ENCODE results near the gene PCDHA5. TPM values are rescaled to one million over a fixed set of nuclear protein-coding genes. Genes with fewer than 3 reads are reported as not detected.

PCDHA5 gene
- total RNA-seq, 1 experiment from 2014 or later, result 0.33 TPM

- H3K79me1 ChIP-seq (ENCODE audit: insufficient read depth, low read depth, low read length, poor library complexity, severe bottlenecking), result no peaks in the 10 kb centered on the region
- Mint-ChIP-seq H3K4me1 (peaks cover 8 to 10% of the 10 kb centered on the region in 2 experiments; a peak in 2 of 4 replicates), H3K4me3 (peak overlapping the region in 1 of 2 experiments; percentile 87; a peak in 1 of 5 replicates), H3K27me3 (ENCODE audit: low read depth) (no peaks in the 10 kb centered on the region), H3K27ac (no peak overlapping the region), H3K36me3 (ENCODE audit: insufficient read depth in 1 of 3, low read depth in 3 of 3) (peaks cover 21 to 36% (median 32%) of the 10 kb centered on the region in 3 experiments), H3K9me3 (peaks cover 5 to 12% of the 10 kb centered on the region in 2 experiments)
- H4K91ac ChIP-seq (ENCODE audit: insufficient read length, low read depth, low read length), result no peak overlapping the region
- no peak overlapping the region for H3K18ac ChIP-seq (ENCODE audit: insufficient read length, low read depth, low read length)
- no peak overlapping the region for H3T11ph ChIP-seq (ENCODE audit: low read length)
- no peak overlapping the region; the same call in 1 of the 2 replicates for H3K14ac ChIP-seq (ENCODE audit: insufficient read depth, low read length)
- no peaks in the 10 kb centered on the region for H4K20me1 ChIP-seq (ENCODE audit: control insufficient read depth, insufficient read depth, insufficient read length)
- no peak for TF ChIP-seq CTCF (conservative IDR thresholded peaks at IDR 0.05)
- H3K9me3 ChIP-seq (ENCODE audit: control insufficient read depth, low read depth, low read length), result no peaks in the 10 kb centered on the region
- H3K4me2 ChIP-seq (ENCODE audit: insufficient read depth, insufficient read length, low read length), result no peak overlapping the region
- H4K5ac ChIP-seq (ENCODE audit: insufficient read length, low read depth, low read length), result no peak overlapping the region
- H3K4me1 ChIP-seq (ENCODE audit: insufficient read depth, low read length), result no peaks in the 10 kb centered on the region
- no peak overlapping the region for H3K9ac ChIP-seq (ENCODE audit: extremely low read depth, insufficient read length, low read length)
- no peak overlapping the region for H2BK5ac ChIP-seq (ENCODE audit: insufficient read length, low read length)
- H4K8ac ChIP-seq (replicated peaks; ENCODE audit: insufficient read length, low read depth, low read length), result no peak overlapping the region
- H3K27me3 ChIP-seq (ENCODE audit: insufficient read depth, low read length), result no peaks in the 10 kb centered on the region
- no peaks in the 10 kb centered on the region for H3K23me2 ChIP-seq (ENCODE audit: insufficient read length, low read depth, low read length, poor library complexity, severe bottlenecking)
- H2AK5ac ChIP-seq (ENCODE audit: insufficient read length, low read length), result no peak overlapping the region
- H3K56ac ChIP-seq (ENCODE audit: insufficient read length, low read depth, low read length), result no peak overlapping the region
- no peak overlapping the region for H2BK120ac ChIP-seq (ENCODE audit: low read depth, low read length, poor library complexity, severe bottlenecking)
- peaks cover 5% of the 10 kb centered on the region; the same call in 1 of the 2 replicates for H3K79me2 ChIP-seq (ENCODE audit: insufficient read depth, low read length)
- H2BK15ac ChIP-seq (ENCODE audit: low read depth, low read length), result no peak overlapping the region
- no peak overlapping the region for H2BK20ac ChIP-seq (ENCODE audit: low read depth, low read length, poor library complexity, severe bottlenecking)
- no peak overlapping the region for H2BK12ac ChIP-seq (ENCODE audit: insufficient read length, low read depth, low read length)
- H2AFZ ChIP-seq (ENCODE audit: low read length), result no peak overlapping the region
- DNase-seq, result no peak
- no peak overlapping the region for H3K23ac ChIP-seq (ENCODE audit: insufficient read length, low read depth, low read length)
- no peak overlapping the region for H3K27ac ChIP-seq (ENCODE audit: insufficient read length, low read depth, low read length)
- no peak overlapping the region for H3K4ac ChIP-seq (ENCODE audit: low read depth, low read length)
- no CpG with 5 or more reads among the region's 114 CpGs for WGBS (ENCODE audit: extremely low coverage, insufficient read length, low lambda C conversion rate)
Measured at GRCh38 chr5:140870221-140871201, 49.1 kb downstream of the PCDHA5 start.

Other genes with a start within 250 kb of the PCDHA5 start
- 0.13 TPM in 1 of 2 replicates, not detected in the other for gene CD14, start 188.4 kb upstream of the PCDHA5 start, total RNA-seq (2021)
- 37.3 and 39.3 TPM in 2 replicates for gene TMCO6, start 182.2 kb upstream of the PCDHA5 start, total RNA-seq (2021)
- 84.9 and 86.6 TPM in 2 replicates for gene NDUFA2, start 174.0 kb upstream of the PCDHA5 start, total RNA-seq (2021)
- gene IK, start 173.8 kb upstream of the PCDHA5 start, total RNA-seq (2021), result 75.2 and 79.3 TPM in 2 replicates
- 24.7 and 26.6 TPM in 2 replicates for gene WDR55, start 156.7 kb upstream of the PCDHA5 start, total RNA-seq (2021)
- 2.3 and 2.4 TPM in 2 replicates for gene DND1, start 148.0 kb upstream of the PCDHA5 start, total RNA-seq (2021)
- gene HARS1, start 130.2 kb upstream of the PCDHA5 start, total RNA-seq (2021), result 70.2 and 76.3 TPM in 2 replicates
- gene HARS2, start 130.2 kb upstream of the PCDHA5 start, total RNA-seq (2021), result 20.2 and 20.5 TPM in 2 replicates
- gene ZMAT2, start 121.2 kb upstream of the PCDHA5 start, total RNA-seq (2021), result 61.0 and 61.8 TPM in 2 replicates
- gene PCDHA1, start 35.5 kb upstream of the PCDHA5 start, total RNA-seq (2021), result 0.44 and 0.61 TPM in 2 replicates
- gene PCDHA2, start 26.8 kb upstream of the PCDHA5 start, total RNA-seq (2021), result 0.18 and 0.20 TPM in 2 replicates
- gene PCDHA3, start 20.6 kb upstream of the PCDHA5 start, total RNA-seq (2021), result 0.20 TPM in 1 of 2 replicates, not detected in the other
- 3.5 and 3.9 TPM in 2 replicates for gene PCDHA4, start 14.5 kb upstream of the PCDHA5 start, total RNA-seq (2021)
- gene PCDHA6, start 6.3 kb downstream of the PCDHA5 start, total RNA-seq (2021), result 4.5 and 4.9 TPM in 2 replicates
- gene PCDHA7, start 12.7 kb downstream of the PCDHA5 start, total RNA-seq (2021), result 0.48 and 0.86 TPM in 2 replicates
- 0.57 and 0.79 TPM in 2 replicates for gene PCDHA8, start 19.6 kb downstream of the PCDHA5 start, total RNA-seq (2021)
- 0.46 and 0.55 TPM in 2 replicates for gene PCDHA9, start 26.8 kb downstream of the PCDHA5 start, total RNA-seq (2021)
- 10.4 and 10.7 TPM in 2 replicates for gene PCDHA10, start 34.3 kb downstream of the PCDHA5 start, total RNA-seq (2021)
- gene PCDHA11, start 47.3 kb downstream of the PCDHA5 start, total RNA-seq (2021), result 6.3 and 6.6 TPM in 2 replicates
- gene PCDHA12, start 53.7 kb downstream of the PCDHA5 start, total RNA-seq (2021), result 7.1 and 7.2 TPM in 2 replicates
- 1.0 and 1.1 TPM in 2 replicates for gene PCDHA13, start 60.5 kb downstream of the PCDHA5 start, total RNA-seq (2021)
- 8.0 and 8.7 TPM in 2 replicates for gene PCDHAC1, start 104.7 kb downstream of the PCDHA5 start, total RNA-seq (2021)
- 4.8 and 5.4 TPM in 2 replicates for gene PCDHAC2, start 144.9 kb downstream of the PCDHA5 start, total RNA-seq (2021)
- gene PCDHB1, start 229.8 kb downstream of the PCDHA5 start, total RNA-seq (2021), result 0.07 and 0.11 TPM in 2 replicates

All from H9 (cell line).